Measurements from ENCODE around the gene SUPT20H.
"Not testable (repeated sequence)": the region's sequence is repeated elsewhere in the genome, so short reads cannot be mapped to it uniquely, and the experiment has no call there.

GRCh38 chr13:37053111-37053510 lies 6.4 kb downstream of the SUPT20H start:
- not testable (repeated sequence) for TF ChIP-seq CTCF, POLR2A (IDR thresholded peaks at IDR 0.05)
